Measurements from ENCODE around the gene TMEM134. TPM values are rescaled to one million over a fixed set of nuclear protein-coding genes. Genes with fewer than 3 reads are reported as not detected.
A peak's percentile ranks its signal among the peaks of the same experiment; 100 is the strongest.

TMEM134 gene
- total and polyA plus RNA-seq, 2 donors (not counting 3 experiments of a cell fraction or from before 2014, with no cell fraction given): 33.4 to 207 TPM

GRCh38 chr11:67463680-67464410 is 5.2 kb downstream of the TMEM134 start:
- Histone ChIP-seq H3K9ac (replicated peaks; ENCODE audit: extremely low read depth, insufficient read depth, low read length) (no peak overlapping the region), H4K20me1 (replicated peaks; ENCODE audit: control insufficient read depth, extremely low read depth, insufficient read depth, low read length) (no peaks in the 10 kb centered on the region), H3K9me1 (replicated peaks; ENCODE audit: control insufficient read depth, extremely low read depth, insufficient read depth, low read length) (no peaks in the 10 kb centered on the region), H3K79me2 (ENCODE audit: control insufficient read depth, insufficient read depth, low read length) (no peaks in the 10 kb centered on the region), H3K4me1 (ENCODE audit: control insufficient read depth, extremely low read depth, insufficient read depth, low read length) (peaks cover 16% of the 10 kb centered on the region), H3K27ac (ENCODE audit: insufficient read depth, low read depth, low read length) (peak overlapping the region; percentile 44), H3K4me3 (replicated peaks in 1 of 3; ENCODE audit: insufficient read depth in 1 of 3, low read depth in 1 of 3, low read length in 3 of 3) (peak overlapping the region in 2 of 3 experiments; percentile 31 to 64), H3K4me2 (ENCODE audit: insufficient read depth, low read length) (peak overlapping the region; percentile 26), H3K27me3 (ENCODE audit: control insufficient read depth in 2 of 2, insufficient read depth in 2 of 2, low read length in 2 of 2) (no peaks in the 10 kb centered on the region), H3K9me3 (replicated peaks; ENCODE audit: control insufficient read depth, insufficient read depth, low read length) (no peaks in the 10 kb centered on the region), H3K36me3 (ENCODE audit: control insufficient read depth in 2 of 2, extremely low read depth in 1 of 2, insufficient read depth in 2 of 2, low read length in 2 of 2) (no peaks in the 10 kb centered on the region), H2AFZ (ENCODE audit: low read depth, low read length) (peak overlapping the region; percentile 79)
- dilution Hi-C loops (cut with MboI; ENCODE audit: extremely low pct_ligation_motif_present, low sequenced_read_pairs): no loop called here
- no peak for TF ChIP-seq EZH2 (IDR thresholded peaks at IDR 0.05; ENCODE audit: borderline replicate concordance, low read depth, low read length, severe bottlenecking)
- TF ChIP-seq MYC (IDR thresholded peaks at IDR 0.05; ENCODE audit: low read depth, low read length): no peak
- peak; percentile 16 for TF ChIP-seq FOS (IDR thresholded peaks at IDR 0.05; ENCODE audit: borderline replicate concordance, insufficient read depth, low read length)
- TF ChIP-seq POLR2A (IDR thresholded peaks at IDR 0.05; ENCODE audit: low read depth, low read length): no peak
- no peak for TF ChIP-seq GATA2 (IDR thresholded peaks at IDR 0.05; ENCODE audit: insufficient read depth, insufficient read length, low read depth, low read length)
- TF ChIP-seq CTCF (IDR thresholded peaks at IDR 0.05; ENCODE audit: extremely low read depth in 1 of 2, insufficient read depth in 1 of 2, low read depth in 1 of 2, low read length in 2 of 2): no peak
- ChIA-PET POLR2A (interaction anchor here (1.1 kb wide), 1 partner anchor 14 kb away, joined by 3 read pairs; no protein-coding TSS in a partner anchor), CTCF (interaction anchor here (1.0 kb wide), 1 partner anchor 17 kb away, joined by 3 read pairs; no protein-coding TSS in a partner anchor)
- TSS peak; percentile 16 for BruUV-seq (replicated peaks)
- FAIRE-seq (peak; percentile 63), DNase-seq (ENCODE audit: low read depth, low spot score) (no peak)
- intact Hi-C loops (cut with micrococcal nuclease): loop anchor here (1.0 to 2.0 kb wide), 2 partner anchors 21 to 43 kb away; partner anchors contain the start of gene CORO1B
